ENCODE measurements around the gene ZNF519. TPM values are rescaled to one million over a fixed set of nuclear protein-coding genes. Genes with fewer than 3 reads are reported as not detected.

Gene ZNF519
- total RNA-seq, 1 experiment from 2014 or later = 24.3 TPM

GRCh38 chr18:14122097-14122496, 10.1 kb downstream of the ZNF519 start:
- Histone ChIP-seq H3T11ph (ENCODE audit: low read length) (no peak overlapping the region), H4K20me1 (ENCODE audit: control insufficient read depth, insufficient read depth, insufficient read length) (no peaks in the 10 kb centered on the region), H2AFZ (ENCODE audit: low read length) (no peak overlapping the region), H3K79me1 (ENCODE audit: insufficient read depth, low read depth, low read length, poor library complexity, severe bottlenecking) (no peaks in the 10 kb centered on the region), H3K23me2 (ENCODE audit: insufficient read length, low read depth, low read length, poor library complexity, severe bottlenecking) (no peaks in the 10 kb centered on the region), H3K4ac (ENCODE audit: low read depth, low read length) (no peak overlapping the region), H4K91ac (ENCODE audit: insufficient read length, low read depth, low read length) (no peak overlapping the region), H3K14ac (ENCODE audit: insufficient read depth, low read length) (no peak overlapping the region), H3K9ac (ENCODE audit: extremely low read depth, insufficient read length, low read length) (no peak overlapping the region), H3K79me2 (ENCODE audit: insufficient read depth, low read length) (peaks cover 20% of the 10 kb centered on the region), H2BK20ac (ENCODE audit: low read depth, low read length, poor library complexity, severe bottlenecking) (no peak overlapping the region), H2BK15ac (ENCODE audit: low read depth, low read length) (no peak overlapping the region), H4K8ac (replicated peaks; ENCODE audit: insufficient read length, low read depth, low read length) (no peak overlapping the region), H2BK12ac (ENCODE audit: insufficient read length, low read depth, low read length) (no peak overlapping the region), H3K27me3 (ENCODE audit: insufficient read depth, low read length) (no peaks in the 10 kb centered on the region), H3K56ac (ENCODE audit: insufficient read length, low read depth, low read length) (no peak overlapping the region), H4K5ac (ENCODE audit: insufficient read length, low read depth, low read length) (no peak overlapping the region), H3K4me1 (ENCODE audit: insufficient read depth, low read length) (no peaks in the 10 kb centered on the region), H3K27ac (ENCODE audit: insufficient read length, low read depth, low read length) (no peak overlapping the region), H2BK5ac (ENCODE audit: insufficient read length, low read length) (no peak overlapping the region), H3K9me3 (ENCODE audit: control insufficient read depth, low read depth, low read length) (no peaks in the 10 kb centered on the region), H3K4me2 (ENCODE audit: insufficient read depth, insufficient read length, low read length) (no peak overlapping the region), H3K18ac (ENCODE audit: insufficient read length, low read depth, low read length) (no peak overlapping the region), H2BK120ac (ENCODE audit: low read depth, low read length, poor library complexity, severe bottlenecking) (no peak overlapping the region), H3K23ac (ENCODE audit: insufficient read length, low read depth, low read length) (no peak overlapping the region), H2AK5ac (ENCODE audit: insufficient read length, low read length) (no peak overlapping the region)
- H3K27me3 Mint-ChIP-seq (ENCODE audit: low read depth) = no peaks in the 10 kb centered on the region
- no CpG with 5 or more reads among the region's 2 CpGs for WGBS (ENCODE audit: extremely low coverage, insufficient read length, low lambda C conversion rate)
- H3K4me3 Mint-ChIP-seq = no peak overlapping the region
- peaks cover 12 to 15% of the 10 kb centered on the region in 2 experiments for H3K4me1 Mint-ChIP-seq
- no peak overlapping the region for H3K27ac Mint-ChIP-seq
- TF ChIP-seq CTCF (conservative IDR thresholded peaks at IDR 0.05) = no peak
- H3K36me3 Mint-ChIP-seq (ENCODE audit: insufficient read depth in 1 of 3, low read depth in 3 of 3) = peaks cover 27 to 56% (median 45%) of the 10 kb centered on the region in 3 experiments
- peaks cover under 1 to 28% of the 10 kb centered on the region in 2 experiments; a peak in 4 of 5 replicates for H3K9me3 Mint-ChIP-seq
- DNase-seq = no peak
